ENCODE measurements around the gene ANKRD61.

The ANKRD61 gene

DNA sequence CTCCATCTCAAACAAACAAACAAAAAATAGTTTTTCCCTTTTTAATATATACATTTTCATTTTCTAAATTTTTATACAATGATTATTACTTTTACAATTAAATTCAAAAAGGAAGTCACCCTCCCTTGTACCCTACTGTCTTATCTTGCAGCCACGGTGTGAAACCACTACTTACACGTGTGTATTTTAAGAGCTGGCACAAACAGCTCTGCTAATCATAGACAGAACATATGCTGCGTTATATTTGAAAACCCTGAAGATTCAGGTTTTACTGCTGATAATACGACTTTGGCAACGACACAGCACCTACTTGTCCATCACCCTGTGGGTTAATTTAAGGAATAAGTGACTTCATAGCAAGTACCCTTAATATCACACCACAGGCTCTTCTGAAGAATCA is 991 bp downstream of the ANKRD61 start:
- DNase-seq (ENCODE audit: low spot score), result no peak
- H3K79me1 ChIP-seq (ENCODE audit: low read depth, low read length), result peaks cover 2% of the 10 kb centered on the region
- H3K27ac ChIP-seq (replicated peaks; ENCODE audit: low read length), result no peak overlapping the region
- no peak overlapping the region for H2AFZ ChIP-seq (ENCODE audit: low read length)
- H2BK5ac ChIP-seq (ENCODE audit: low read length), result no peak overlapping the region
- H3K36me3 ChIP-seq (replicated peaks in 1 of 2; ENCODE audit: control insufficient read depth in 2 of 2, insufficient read depth in 2 of 2, low read length in 2 of 2), result peaks cover 32 to 98% of the 10 kb centered on the region in 2 donors
- no peak overlapping the region for H2BK120ac ChIP-seq (ENCODE audit: low read depth, low read length)
- H4K8ac ChIP-seq (ENCODE audit: low read depth, low read length), result no peak overlapping the region
- no CpG with 5 or more reads among the region's 5 CpGs for WGBS, 2 donors (ENCODE audit: extremely low coverage in 2 of 2, insufficient read length in 2 of 2, insufficient replicate concordance in 1 of 2)
- H3K4me3 ChIP-seq (ENCODE audit: low read length in 2 of 2), result no peak overlapping the region
- H3K9ac ChIP-seq (ENCODE audit: low read depth, low read length, poor library complexity), result no peak overlapping the region
- H3K4me2 ChIP-seq (ENCODE audit: insufficient read depth, low read length, poor library complexity, severe bottlenecking), result no peak overlapping the region
- no peak overlapping the region for H4K91ac ChIP-seq (ENCODE audit: low read depth, low read length, poor library complexity)
- H3K27me3 ChIP-seq (ENCODE audit: control insufficient read depth in 3 of 3, insufficient read depth in 3 of 3, low read depth in 1 of 3, low read length in 3 of 3), result no peaks in the 10 kb centered on the region
- no peak overlapping the region for H3K14ac ChIP-seq (ENCODE audit: low read length)
- no peak overlapping the region for H3K4ac ChIP-seq (ENCODE audit: low read length)
- H3K4me1 ChIP-seq (ENCODE audit: control insufficient read depth in 2 of 2, insufficient read depth in 1 of 2, low read depth in 1 of 2, low read length in 2 of 2), result no peaks in the 10 kb centered on the region
- no peaks in the 10 kb centered on the region for H3K9me3 ChIP-seq (replicated peaks in 1 of 2; ENCODE audit: control insufficient read depth in 2 of 2, insufficient read depth in 1 of 2, low read depth in 1 of 2, low read length in 2 of 2)
- no peak overlapping the region for H2BK15ac ChIP-seq (ENCODE audit: low read length)
- no peak overlapping the region for H2AK5ac ChIP-seq (ENCODE audit: low read depth, low read length)
- H3K18ac ChIP-seq (ENCODE audit: low read length), result no peak overlapping the region
- no peak overlapping the region for H3K23ac ChIP-seq (ENCODE audit: low read depth, low read length, poor library complexity)
- H2BK12ac ChIP-seq (ENCODE audit: low read length), result no peak overlapping the region

DNA sequence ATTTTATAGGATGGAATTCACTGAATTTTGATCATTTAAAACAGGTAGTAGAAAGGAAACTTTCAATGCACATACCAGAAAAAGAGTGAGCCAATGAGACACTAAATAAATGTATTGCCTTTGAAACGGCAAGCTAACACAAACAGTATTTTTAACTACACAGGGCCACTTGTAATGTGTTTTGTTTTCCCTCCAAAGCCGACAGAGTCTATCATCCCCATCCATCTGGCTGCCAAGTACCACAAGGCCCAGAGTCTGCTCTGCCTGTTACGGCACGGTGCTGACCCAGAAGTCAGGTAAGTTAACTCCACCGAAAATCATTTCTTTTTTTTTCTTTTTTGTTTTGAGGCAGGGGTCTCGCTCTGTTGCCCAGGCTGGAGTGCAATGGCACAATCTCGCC is 1.5 kb downstream of the ANKRD61 start:
- H3K27ac ChIP-seq (replicated peaks; ENCODE audit: low read length), result no peak overlapping the region
- no peak overlapping the region for H2BK120ac ChIP-seq (ENCODE audit: low read depth, low read length)
- DNase-seq (ENCODE audit: low spot score), result no peak
- WGBS, 2 donors (ENCODE audit: extremely low coverage in 2 of 2, insufficient read length in 2 of 2, insufficient replicate concordance in 1 of 2), result no CpG with 5 or more reads among the region's 7 CpGs
- no peak overlapping the region for H2BK12ac ChIP-seq (ENCODE audit: low read length)
- no peak overlapping the region for H2BK15ac ChIP-seq (ENCODE audit: low read length)
- H3K36me3 ChIP-seq (replicated peaks in 1 of 2; ENCODE audit: control insufficient read depth in 2 of 2, insufficient read depth in 2 of 2, low read length in 2 of 2), result peaks cover 31 to 98% of the 10 kb centered on the region in 2 donors
- H3K27me3 ChIP-seq (ENCODE audit: control insufficient read depth in 3 of 3, insufficient read depth in 3 of 3, low read depth in 1 of 3, low read length in 3 of 3), result no peaks in the 10 kb centered on the region
- H3K4me3 ChIP-seq (ENCODE audit: low read length in 2 of 2), result no peak overlapping the region
- no peak overlapping the region for H3K9ac ChIP-seq (ENCODE audit: low read depth, low read length, poor library complexity)
- H2AK5ac ChIP-seq (ENCODE audit: low read depth, low read length), result no peak overlapping the region
- H2AFZ ChIP-seq (ENCODE audit: low read length), result no peak overlapping the region
- no peak overlapping the region for H3K4ac ChIP-seq (ENCODE audit: low read length)
- no peak overlapping the region for H4K8ac ChIP-seq (ENCODE audit: low read depth, low read length)
- H3K4me1 ChIP-seq (ENCODE audit: control insufficient read depth in 2 of 2, insufficient read depth in 1 of 2, low read depth in 1 of 2, low read length in 2 of 2), result no peaks in the 10 kb centered on the region
- H3K4me2 ChIP-seq (ENCODE audit: insufficient read depth, low read length, poor library complexity, severe bottlenecking), result no peak overlapping the region
- H3K9me3 ChIP-seq (replicated peaks in 1 of 2; ENCODE audit: control insufficient read depth in 2 of 2, insufficient read depth in 1 of 2, low read depth in 1 of 2, low read length in 2 of 2), result no peaks in the 10 kb centered on the region
- H3K18ac ChIP-seq (ENCODE audit: low read length), result no peak overlapping the region
- H3K79me1 ChIP-seq (ENCODE audit: low read depth, low read length), result peaks cover 2% of the 10 kb centered on the region
- H4K91ac ChIP-seq (ENCODE audit: low read depth, low read length, poor library complexity), result no peak overlapping the region
- no peak overlapping the region for H3K14ac ChIP-seq (ENCODE audit: low read length)
- H3K23ac ChIP-seq (ENCODE audit: low read depth, low read length, poor library complexity), result no peak overlapping the region
- H2BK5ac ChIP-seq (ENCODE audit: low read length), result no peak overlapping the region

DNA sequence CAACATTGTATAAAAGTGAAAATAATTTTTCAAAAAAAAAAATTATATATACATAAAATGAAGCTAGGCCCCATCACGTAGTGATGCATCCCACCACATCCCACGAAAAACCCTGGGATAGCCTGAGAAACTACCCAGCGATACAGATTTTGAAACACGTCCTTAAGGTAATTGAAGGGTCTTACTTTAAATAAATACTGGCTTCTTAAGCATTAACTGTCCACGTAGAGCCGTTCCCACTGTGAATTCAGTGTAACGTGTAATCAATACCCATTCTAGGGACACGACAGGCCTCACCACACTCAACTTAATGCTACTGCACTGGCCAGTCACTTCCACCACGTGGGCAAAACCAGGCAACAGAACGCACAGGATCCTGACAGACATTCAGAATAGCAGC is 4.0 kb downstream of the ANKRD61 start:
- H3K36me3 ChIP-seq (replicated peaks in 1 of 2; ENCODE audit: control insufficient read depth in 2 of 2, insufficient read depth in 2 of 2, low read length in 2 of 2), result peaks cover 30 to 95% of the 10 kb centered on the region in 2 donors

DNA sequence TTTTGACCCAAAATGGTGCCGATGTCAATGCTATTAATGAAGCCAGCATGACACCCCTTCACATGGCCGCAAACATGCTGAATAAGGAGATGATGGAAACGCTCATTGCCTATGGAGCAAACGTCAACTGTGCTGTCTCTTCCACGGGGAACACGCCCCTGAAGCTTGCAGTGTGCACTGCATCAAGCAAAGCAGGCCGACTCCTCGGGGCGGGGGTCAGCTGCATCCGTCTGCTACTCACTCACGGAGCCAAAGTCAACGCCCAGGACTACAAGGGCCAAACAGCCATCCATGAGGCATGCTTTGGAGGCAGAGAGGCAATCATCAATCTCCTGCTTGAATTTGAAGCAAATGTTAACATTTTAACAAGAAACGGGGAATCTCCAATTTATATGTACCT is 4.5 kb downstream of the ANKRD61 start:
- Histone ChIP-seq H3K23ac (ENCODE audit: low read depth, low read length, poor library complexity) (no peak overlapping the region), H2BK120ac (ENCODE audit: low read depth, low read length) (no peak overlapping the region), H3K14ac (ENCODE audit: low read length) (no peak overlapping the region), H2BK12ac (ENCODE audit: low read length) (no peak overlapping the region), H2AFZ (ENCODE audit: low read length) (no peak overlapping the region), H3K4me2 (ENCODE audit: insufficient read depth, low read length, poor library complexity, severe bottlenecking) (no peak overlapping the region), H2BK15ac (ENCODE audit: low read length) (no peak overlapping the region), H2BK5ac (ENCODE audit: low read length) (no peak overlapping the region), H3K27ac (replicated peaks; ENCODE audit: low read length) (no peak overlapping the region), H3K9ac (ENCODE audit: low read depth, low read length, poor library complexity) (no peak overlapping the region), H2AK5ac (ENCODE audit: low read depth, low read length) (no peak overlapping the region), H3K4me3 (ENCODE audit: low read length in 2 of 2) (no peak overlapping the region), H4K91ac (ENCODE audit: low read depth, low read length, poor library complexity) (no peak overlapping the region), H3K18ac (ENCODE audit: low read length) (no peak overlapping the region), H3K36me3 (replicated peaks in 1 of 2; ENCODE audit: control insufficient read depth in 2 of 2, insufficient read depth in 2 of 2, low read length in 2 of 2) (peaks cover 32 to 95% of the 10 kb centered on the region in 2 donors), H4K8ac (ENCODE audit: low read depth, low read length) (no peak overlapping the region), H3K4ac (ENCODE audit: low read length) (no peak overlapping the region), H3K4me1 (ENCODE audit: control insufficient read depth in 2 of 2, insufficient read depth in 1 of 2, low read depth in 1 of 2, low read length in 2 of 2) (no peaks in the 10 kb centered on the region), H3K9me3 (replicated peaks in 1 of 2; ENCODE audit: control insufficient read depth in 2 of 2, insufficient read depth in 1 of 2, low read depth in 1 of 2, low read length in 2 of 2) (no peaks in the 10 kb centered on the region), H3K27me3 (ENCODE audit: control insufficient read depth in 3 of 3, insufficient read depth in 3 of 3, low read depth in 1 of 3, low read length in 3 of 3) (no peaks in the 10 kb centered on the region), H3K79me1 (ENCODE audit: low read depth, low read length) (no peaks in the 10 kb centered on the region)
- DNase-seq (ENCODE audit: low spot score), result no peak
- WGBS, 2 donors (ENCODE audit: extremely low coverage in 2 of 2, insufficient read length in 2 of 2, insufficient replicate concordance in 1 of 2), result no CpG with 5 or more reads among the region's 13 CpGs

More for the DNA sequence above, 4.0 kb downstream of the ANKRD61 start:
- Histone ChIP-seq H3K27ac (replicated peaks; ENCODE audit: low read length) (no peak overlapping the region), H3K27me3 (ENCODE audit: control insufficient read depth in 3 of 3, insufficient read depth in 3 of 3, low read depth in 1 of 3, low read length in 3 of 3) (no peaks in the 10 kb centered on the region), H3K9me3 (replicated peaks in 1 of 2; ENCODE audit: control insufficient read depth in 2 of 2, insufficient read depth in 1 of 2, low read depth in 1 of 2, low read length in 2 of 2) (no peaks in the 10 kb centered on the region), H2BK120ac (ENCODE audit: low read depth, low read length) (no peak overlapping the region), H2AK5ac (ENCODE audit: low read depth, low read length) (no peak overlapping the region), H3K18ac (ENCODE audit: low read length) (no peak overlapping the region), H4K8ac (ENCODE audit: low read depth, low read length) (no peak overlapping the region), H2BK12ac (ENCODE audit: low read length) (no peak overlapping the region), H2BK5ac (ENCODE audit: low read length) (no peak overlapping the region), H3K79me1 (ENCODE audit: low read depth, low read length) (no peaks in the 10 kb centered on the region), H4K91ac (ENCODE audit: low read depth, low read length, poor library complexity) (no peak overlapping the region), H3K4me1 (ENCODE audit: control insufficient read depth in 2 of 2, insufficient read depth in 1 of 2, low read depth in 1 of 2, low read length in 2 of 2) (no peaks in the 10 kb centered on the region), H2AFZ (ENCODE audit: low read length) (no peak overlapping the region), H3K23ac (ENCODE audit: low read depth, low read length, poor library complexity) (no peak overlapping the region), H3K14ac (ENCODE audit: low read length) (no peak overlapping the region), H3K4ac (ENCODE audit: low read length) (no peak overlapping the region), H2BK15ac (ENCODE audit: low read length) (no peak overlapping the region), H3K9ac (ENCODE audit: low read depth, low read length, poor library complexity) (no peak overlapping the region), H3K4me2 (ENCODE audit: insufficient read depth, low read length, poor library complexity, severe bottlenecking) (no peak overlapping the region), H3K4me3 (ENCODE audit: low read length in 2 of 2) (no peak overlapping the region)
- DNase-seq (ENCODE audit: low spot score), result no peak
- WGBS, 2 donors (ENCODE audit: extremely low coverage in 2 of 2, insufficient read length in 2 of 2, insufficient replicate concordance in 1 of 2), result no CpG with 5 or more reads among the region's 10 CpGs

All from neuronal stem cell (in vitro differentiated cells).